ENCODE results near the gene CDC42EP5. TPM values are rescaled to one million over a fixed set of nuclear protein-coding genes. Genes with fewer than 3 reads are reported as not detected.
"Not testable (repeated sequence)": the region's sequence is repeated elsewhere in the genome, so short reads cannot be mapped to it uniquely, and the experiment has no call there.

The CDC42EP5 gene
- polyA plus RNA-seq, 4 donors, result 26.9 to 79.1 (median 37.6) TPM

GRCh38 chr19:54492568-54492967 lies 19.5 kb upstream of the CDC42EP5 start:
- no peak for DNase-seq (ENCODE audit: low read depth in 4 of 4, low spot score in 2 of 4)

GRCh38 chr19:54489766-54490165 lies 16.7 kb upstream of the CDC42EP5 start:
- no peak for DNase-seq (ENCODE audit: low read depth in 4 of 4, low spot score in 2 of 4)

GRCh38 chr19:54489341-54489740 lies 16.2 kb upstream of the CDC42EP5 start:
- DNase-seq (ENCODE audit: low read depth in 4 of 4, low spot score in 2 of 4), result no peak

DNA sequence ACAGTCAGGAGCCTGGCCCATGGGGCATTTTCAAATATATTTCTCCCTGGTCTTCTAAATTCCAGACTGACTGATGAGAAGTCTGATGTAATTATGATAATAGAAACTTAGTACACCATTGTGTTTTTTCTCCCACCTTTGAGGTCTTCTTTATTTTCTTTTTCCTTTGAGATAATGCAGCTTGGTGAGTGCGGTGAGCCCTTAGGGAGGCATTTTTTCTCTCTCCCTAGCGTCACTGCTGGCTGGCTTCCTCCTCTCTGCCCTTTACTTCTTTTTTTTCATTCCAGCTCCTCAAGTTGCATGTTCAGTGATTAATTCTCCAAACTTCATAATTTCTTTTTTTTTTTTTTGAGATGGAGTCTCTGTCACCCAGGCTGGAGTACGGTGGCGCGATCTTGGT lies 12.8 kb upstream of the CDC42EP5 start:
- no peak for DNase-seq (ENCODE audit: low read depth in 4 of 4, low spot score in 2 of 4)

DNA sequence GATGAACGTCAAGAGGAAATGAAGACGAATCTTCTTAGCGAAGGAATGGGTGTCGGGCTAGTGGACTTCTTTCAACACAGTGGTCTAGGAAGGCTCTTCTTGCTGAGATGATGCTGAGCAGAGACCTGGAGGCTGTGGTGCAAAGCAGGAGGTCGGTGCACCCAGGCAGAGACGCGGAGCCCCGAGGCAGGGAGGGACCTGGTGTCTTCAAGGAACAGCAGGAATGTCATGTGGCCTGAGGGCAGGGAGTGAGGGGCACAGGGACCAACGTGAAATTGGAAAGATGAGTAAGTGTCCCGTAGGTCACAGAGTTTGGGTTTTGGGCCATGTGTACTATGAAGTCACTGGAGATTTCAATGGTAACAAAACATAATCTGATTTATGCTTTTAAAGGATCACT lies 11.4 kb upstream of the CDC42EP5 start:
- DNase-seq (ENCODE audit: low read depth in 4 of 4, low spot score in 2 of 4), result no peak

GRCh38 chr19:54482889-54483288 lies 9.8 kb upstream of the CDC42EP5 start:
- no peak for DNase-seq (ENCODE audit: low read depth in 4 of 4, low spot score in 2 of 4)

DNA sequence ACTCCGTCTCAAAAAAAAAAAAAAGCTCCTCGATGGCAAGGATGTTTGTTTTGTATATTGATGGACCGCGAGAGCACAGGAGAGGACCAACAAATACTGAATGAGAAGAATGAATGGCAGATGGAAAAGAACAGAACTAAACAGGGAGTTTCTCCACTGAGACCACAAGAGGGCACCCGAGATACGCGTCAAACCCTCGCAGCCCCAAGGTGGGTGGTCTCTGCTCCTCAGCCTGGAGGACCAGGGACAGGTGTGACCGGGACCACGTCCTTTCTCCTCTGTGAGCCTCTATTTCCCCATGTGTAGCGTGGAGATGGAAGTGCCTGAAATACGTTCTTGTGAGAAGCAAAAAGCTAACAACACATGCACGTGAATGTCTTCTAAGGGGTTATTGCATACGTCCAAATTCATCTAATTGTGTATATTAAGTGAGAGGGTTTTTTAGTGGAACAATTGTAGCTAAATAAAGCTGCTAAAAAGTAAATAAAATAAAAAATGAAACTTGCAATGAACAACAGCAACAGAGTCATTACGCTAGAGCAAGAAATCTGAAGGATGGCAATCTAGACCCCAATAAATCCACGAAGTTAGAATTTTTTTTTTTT lies 8.3 kb upstream of the CDC42EP5 start:
- DNase-seq (ENCODE audit: low read depth in 4 of 4, low spot score in 2 of 4), result peak in 1 of 4 donors; percentile 64

- no peak for DNase-seq (ENCODE audit: low read depth in 4 of 4, low spot score in 2 of 4)
Observed at GRCh38 chr19:54480051-54480450, 7.0 kb upstream of the CDC42EP5 start.

DNA sequence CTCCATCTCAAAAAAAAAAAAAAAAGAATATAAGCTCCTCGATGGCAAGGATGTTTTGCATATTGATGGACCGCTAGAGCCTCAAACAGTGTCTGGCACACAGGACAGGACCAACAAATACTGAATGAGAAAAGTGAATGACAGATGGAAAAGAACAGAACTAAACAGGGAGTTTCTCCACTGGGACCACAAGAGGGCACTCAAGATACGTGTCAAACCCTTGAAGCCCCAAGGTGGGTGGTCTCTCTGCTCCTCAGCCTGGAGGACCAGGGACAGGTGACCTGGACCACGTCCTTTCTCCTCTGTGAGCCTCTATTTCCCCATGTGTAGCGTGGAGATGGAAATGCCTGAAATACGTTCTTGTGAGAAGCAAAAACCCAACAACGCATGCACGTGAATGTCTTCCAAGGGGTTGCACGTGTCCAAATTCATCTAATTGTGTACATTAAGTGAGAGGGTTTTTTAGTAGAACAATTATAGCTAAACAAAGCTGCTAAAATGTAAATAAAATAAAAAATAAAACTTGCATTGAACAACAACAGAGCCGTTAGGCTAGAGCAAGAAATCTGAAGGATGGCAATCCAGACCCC lies 5.7 kb upstream of the CDC42EP5 start:
- peak in 1 of 4 donors; percentile 60 for DNase-seq (ENCODE audit: low read depth in 4 of 4, low spot score in 2 of 4)

DNA sequence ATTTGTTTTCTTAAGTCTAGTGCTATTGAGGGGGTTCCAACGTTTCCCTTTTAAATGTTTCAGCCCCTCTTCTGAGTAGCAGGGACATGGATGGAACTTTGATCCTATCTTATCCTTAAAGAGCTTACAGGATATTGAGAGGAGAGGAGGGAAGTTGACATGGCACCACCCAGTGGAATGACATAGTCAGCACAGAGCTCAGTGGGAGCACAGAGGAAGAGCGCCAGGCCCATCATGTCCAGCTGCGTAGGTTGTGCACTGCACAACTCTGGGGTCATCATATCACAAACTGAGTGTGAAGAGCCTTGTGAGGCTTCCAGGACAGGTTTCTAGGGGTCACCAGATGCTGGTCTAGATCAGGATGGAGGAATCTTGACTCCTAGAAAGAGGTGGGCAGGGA lies 4.6 kb upstream of the CDC42EP5 start:
- no peak for DNase-seq (ENCODE audit: low read depth in 4 of 4, low spot score in 2 of 4)

GRCh38 chr19:54475706-54476105 lies 2.6 kb upstream of the CDC42EP5 start:
- no peak for DNase-seq (ENCODE audit: low read depth in 4 of 4, low spot score in 2 of 4)

- no peak for DNase-seq (ENCODE audit: low read depth in 4 of 4, low spot score in 2 of 4)
Observed at GRCh38 chr19:54473892-54474372, 836 bp upstream of the CDC42EP5 start.

GRCh38 chr19:54470991-54471782 lies 1.9 kb downstream of the CDC42EP5 start:
- DNase-seq (ENCODE audit: low read depth in 4 of 4, low spot score in 2 of 4), result no peak

DNA sequence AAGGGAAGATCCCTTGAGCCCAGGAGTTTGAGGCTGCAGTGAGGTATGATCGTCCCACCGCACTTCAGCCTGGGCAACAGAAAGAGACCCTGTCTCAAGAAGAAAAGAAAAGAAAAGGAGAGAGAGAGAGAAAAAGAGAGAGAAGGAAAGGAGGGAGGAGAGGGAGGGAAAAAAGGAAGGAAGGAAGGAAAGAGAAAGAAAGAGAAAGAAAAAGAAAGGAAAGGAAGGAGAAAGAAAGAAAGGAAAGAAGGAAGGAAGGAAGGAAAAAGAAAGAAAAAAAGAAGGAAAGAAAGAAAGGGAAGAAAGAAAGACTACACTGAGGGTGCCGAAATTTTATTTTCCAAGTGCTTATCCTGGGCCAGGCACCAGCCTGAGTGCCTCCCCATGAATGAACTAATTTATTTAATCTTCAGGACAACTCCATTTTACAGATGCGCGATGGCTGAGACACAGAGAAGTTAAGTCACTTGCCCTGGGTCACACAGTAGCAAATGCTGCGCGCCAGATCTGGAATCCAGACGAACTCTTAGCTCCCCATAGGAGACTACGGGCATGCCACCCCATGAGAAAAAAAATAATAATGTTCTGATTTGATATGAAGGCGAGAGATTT lies 2.7 kb downstream of the CDC42EP5 start:
- no peak for DNase-seq (ENCODE audit: low read depth in 4 of 4, low spot score in 2 of 4)

DNA sequence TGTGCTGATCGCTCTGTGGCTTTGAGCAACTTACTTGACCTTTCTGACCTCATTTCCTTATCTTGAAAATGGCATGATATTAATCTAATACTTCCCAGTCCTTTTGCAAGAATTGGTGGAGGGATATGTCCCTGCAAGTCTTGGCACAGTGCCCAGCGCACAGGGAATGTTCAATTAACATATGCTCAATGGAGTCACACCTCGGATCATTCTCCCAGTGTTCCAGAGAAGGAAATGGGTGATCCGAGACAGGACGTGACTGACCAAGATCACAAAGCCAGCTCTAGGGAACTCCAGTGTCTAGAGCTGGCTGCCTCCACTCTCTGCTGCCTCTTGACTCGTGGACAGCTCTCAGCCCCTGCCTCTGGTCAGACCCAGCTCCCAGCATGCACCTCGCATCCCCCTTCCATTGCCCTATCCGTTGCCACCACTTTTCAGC lies 3.6 kb downstream of the CDC42EP5 start:
- DNase-seq (ENCODE audit: low read depth in 4 of 4, low spot score in 2 of 4), result no peak

DNA sequence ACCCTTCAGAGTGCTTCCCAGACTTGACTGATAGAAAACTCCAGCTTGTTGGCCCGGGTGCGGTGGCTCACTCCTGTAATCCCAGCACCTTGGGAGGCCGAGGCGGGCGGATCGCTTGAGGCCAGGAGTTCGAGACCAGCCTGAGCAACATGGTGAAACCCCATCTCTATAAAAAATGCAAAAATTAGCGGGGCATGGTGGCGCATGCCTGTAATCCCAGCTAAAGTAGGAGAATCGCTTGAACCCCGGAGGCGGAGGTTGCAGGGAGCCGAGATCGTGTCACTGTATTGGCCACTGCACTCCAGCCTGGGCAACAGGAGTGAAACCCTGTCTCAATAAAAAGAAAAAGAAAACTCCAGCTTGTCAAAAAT lies 7.0 kb downstream of the CDC42EP5 start:
- DNase-seq (ENCODE audit: low read depth in 4 of 4, low spot score in 2 of 4), result not testable (repeated sequence)

- no peak for DNase-seq (ENCODE audit: low read depth in 4 of 4, low spot score in 2 of 4)
Observed at GRCh38 chr19:54465426-54466109, 7.5 kb downstream of the CDC42EP5 start.

- DNase-seq (ENCODE audit: low read depth in 4 of 4, low spot score in 2 of 4), result no peak
Observed at GRCh38 chr19:54464630-54465425, 8.3 kb downstream of the CDC42EP5 start.

GRCh38 chr19:54464044-54464629 lies 9.0 kb downstream of the CDC42EP5 start:
- no peak for DNase-seq (ENCODE audit: low read depth in 4 of 4, low spot score in 2 of 4)
